Fibroblast of lung (primary cell): ENCODE data around the gene GOT1.

Experiments used
- CTCF ChIP-seq, 2 donors: IDR thresholded peaks in 1 of 2; conservative IDR thresholded peaks in 1 of 2; 1 replicate in 1 of 2; 2 replicates in 1 of 2; pipeline ENCODE4 v1.5.1; 2011 to 2012; ENCODE audit warnings: low read length in 2 of 2, control low read depth in 1 of 2, inconsistent platforms in 1 of 2, low read depth in 1 of 2, mild to moderate bottlenecking in 1 of 2
- EZH2 ChIP-seq: IDR thresholded peaks from 2 replicates; pipeline ENCODE4 v1.5.1; 2012; ENCODE audit warnings: low read length, control low read depth, mild to moderate bottlenecking; ENCODE audit errors: missing control alignments

DNA sequence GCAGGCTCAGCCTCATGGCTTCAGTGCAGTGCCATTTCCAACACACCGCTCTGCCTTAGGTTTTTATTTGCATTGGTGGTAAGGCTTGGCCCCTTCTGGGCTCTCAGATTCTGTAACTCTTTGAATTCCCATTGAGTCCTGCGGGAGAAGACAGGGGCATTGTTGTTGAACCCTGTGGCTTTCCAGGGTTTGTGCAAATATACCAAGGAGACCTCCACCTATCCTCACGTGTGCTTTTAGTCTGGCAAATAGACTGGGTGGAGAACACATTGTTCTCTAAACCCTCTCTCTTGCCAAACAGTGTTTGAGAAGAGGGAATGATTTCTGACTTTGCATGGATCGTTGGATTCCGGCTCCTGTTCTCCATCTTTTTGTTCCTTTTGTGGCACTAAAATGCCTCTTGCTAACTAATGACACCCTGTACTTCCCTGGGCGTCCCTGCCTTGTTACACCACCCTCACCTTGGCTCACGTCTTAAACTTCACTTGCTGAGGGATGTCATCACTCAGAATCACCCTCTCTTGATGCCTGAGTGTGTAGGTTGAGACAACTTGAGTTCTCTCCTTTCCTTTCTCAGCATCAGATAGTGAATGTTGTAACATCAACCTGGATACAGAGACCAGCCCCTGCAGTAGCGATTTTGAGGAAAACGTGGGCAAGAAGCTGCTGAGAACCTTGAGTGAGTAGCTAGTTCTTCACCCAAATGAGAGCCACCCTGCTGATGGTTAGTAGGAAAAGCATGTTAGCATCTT lies 40.5 kb downstream of the GOT1 start:
- TF ChIP-seq CTCF (conservative IDR thresholded peaks at IDR 0.05 in 1 of 2, IDR thresholded peaks at IDR 0.05 in 1 of 2; ENCODE audit: low read depth in 1 of 2, low read length in 2 of 2) (no peak), EZH2 (no peak)
